Tibial artery (tissue), 4 donors: Measurements from ENCODE around the gene ABR.

Experiments used
- DNase-seq, 2 donors: peaks; one replicate each; pipeline ENCODE4 v3.0.0-alpha.2; 2019
- H3K27ac ChIP-seq, 2 donors: fragments of 200-600 bp; sonication (generic) in 1 of 2; 1 replicate in 1 of 2; 2 replicates in 1 of 2; pipeline ENCODE4 v1.5.1; 2018 to 2019; ENCODE audit warnings: mild to moderate bottlenecking in 1 of 2
- H3K27me3 ChIP-seq, 2 donors: fragments of 200-600 bp; sonication (generic) in 1 of 2; one replicate each; pipeline versions ENCODE4 v1.5.1 to v1.6.0; 2016 to 2019
- H3K36me3 ChIP-seq, 3 donors: fragments of 200-600 bp; sonication (generic) in 2 of 3; one replicate each; pipeline ENCODE4 v1.5.1; 2016 to 2019; ENCODE audit warnings: mild to moderate bottlenecking in 2 of 3
- H3K4me1 ChIP-seq, 4 donors: fragments of 200-600 bp; sonication (generic) in 2 of 4; 1 replicate in 3 of 4; 2 replicates in 1 of 4; pipeline ENCODE4 v1.5.1; 2016 to 2019
- H3K4me3 ChIP-seq, 2 donors: fragments of 200-600 bp; sonication (generic) in 1 of 2; 1 replicate in 1 of 2; 2 replicates in 1 of 2; pipeline ENCODE4 v1.5.1; 2018 to 2019; ENCODE audit warnings: mild to moderate bottlenecking in 2 of 2
- H3K9me3 ChIP-seq, 3 donors: fragments of 200-600 bp; sonication (generic) in 1 of 3; one replicate each; pipeline ENCODE4 v1.5.1; 2016 to 2019
- intact Hi-C: fragments of 100-400 bp; cut with DNase I; formaldehyde crosslinking; loops from one replicate; pipeline ENCODE4 v1.15.0; 2023; ENCODE audit warnings: low total_unique reads
- TF ChIP-seq, protein P1 (sequence below), 2 experiments: fragments of 200-600 bp in 1 of 2; fragments of 450-650 bp in 1 of 2; IDR thresholded peaks; one replicate each; pipeline ENCODE4 v1.5.1; 2017 to 2019; ENCODE audit warnings: antibody characterized with exemption in 2 of 2, mild to moderate bottlenecking in 1 of 2, moderate library complexity in 1 of 2

The ABR gene

DNA sequence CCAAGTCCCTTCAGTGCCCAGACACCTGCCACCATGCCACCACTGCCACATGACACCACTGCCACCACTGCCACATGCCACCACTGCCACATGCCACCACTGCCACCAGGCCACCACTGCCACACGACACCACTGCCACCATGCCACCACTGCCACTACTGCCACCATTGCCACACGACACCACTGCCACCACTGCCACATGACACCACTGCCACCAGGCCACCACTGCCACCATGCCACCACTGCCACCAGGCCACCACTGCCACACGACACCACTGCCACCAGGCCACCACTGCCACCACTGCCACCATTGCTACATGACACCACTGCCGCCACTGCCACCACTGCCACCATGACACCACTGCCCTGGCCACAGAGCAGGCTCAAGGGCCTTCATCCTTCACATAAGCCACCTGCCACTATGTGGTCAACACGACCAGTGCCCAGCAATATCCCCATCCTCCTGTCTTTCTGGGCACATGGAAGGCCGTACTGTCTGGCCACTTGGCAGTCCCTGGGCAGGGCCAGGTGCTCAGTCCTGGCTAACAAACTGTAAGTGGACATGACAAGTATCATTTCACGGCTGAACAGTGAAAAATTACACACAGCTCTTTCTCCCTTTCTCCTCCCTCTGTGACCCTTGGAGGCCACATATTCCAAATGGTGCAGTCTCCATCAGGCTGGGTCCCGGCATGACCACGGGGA is 33.1 kb downstream of the ABR start:
- intact Hi-C loops, result no loop called here

DNA sequence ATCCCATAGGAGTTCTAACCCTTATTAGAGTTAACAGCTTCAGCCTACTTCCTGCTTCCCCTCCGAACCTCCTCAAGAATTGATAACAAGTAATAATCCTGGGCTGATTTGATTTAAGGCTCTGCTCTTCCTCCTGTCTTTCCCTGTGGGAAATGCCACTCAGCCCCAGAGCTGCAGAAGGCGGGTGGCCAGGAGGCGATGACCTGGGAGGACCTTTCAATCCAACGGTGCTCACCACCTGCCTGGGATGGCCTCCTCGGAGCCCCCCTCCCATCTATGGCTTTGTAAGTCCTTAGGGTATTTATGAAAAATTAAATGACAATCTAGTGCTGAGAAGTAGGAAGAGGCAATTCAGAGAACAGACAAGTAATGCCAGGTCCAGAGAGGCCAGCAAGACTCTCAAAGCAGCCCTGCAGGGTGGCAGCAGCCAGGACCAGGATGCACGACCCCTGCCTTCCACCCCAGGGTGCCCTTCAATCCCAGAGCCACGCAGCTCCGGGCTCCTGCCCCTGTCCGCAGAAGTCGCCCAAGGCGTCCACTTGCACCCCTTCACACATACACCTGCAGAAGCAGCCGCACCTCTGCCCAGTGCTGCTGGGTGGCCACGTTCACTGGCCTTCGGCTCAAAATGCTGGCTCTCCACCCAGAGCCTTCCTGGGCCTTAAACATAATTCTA is 34.3 kb downstream of the ABR start:
- no peak for DNase-seq
- TF ChIP-seq, protein P1, sequence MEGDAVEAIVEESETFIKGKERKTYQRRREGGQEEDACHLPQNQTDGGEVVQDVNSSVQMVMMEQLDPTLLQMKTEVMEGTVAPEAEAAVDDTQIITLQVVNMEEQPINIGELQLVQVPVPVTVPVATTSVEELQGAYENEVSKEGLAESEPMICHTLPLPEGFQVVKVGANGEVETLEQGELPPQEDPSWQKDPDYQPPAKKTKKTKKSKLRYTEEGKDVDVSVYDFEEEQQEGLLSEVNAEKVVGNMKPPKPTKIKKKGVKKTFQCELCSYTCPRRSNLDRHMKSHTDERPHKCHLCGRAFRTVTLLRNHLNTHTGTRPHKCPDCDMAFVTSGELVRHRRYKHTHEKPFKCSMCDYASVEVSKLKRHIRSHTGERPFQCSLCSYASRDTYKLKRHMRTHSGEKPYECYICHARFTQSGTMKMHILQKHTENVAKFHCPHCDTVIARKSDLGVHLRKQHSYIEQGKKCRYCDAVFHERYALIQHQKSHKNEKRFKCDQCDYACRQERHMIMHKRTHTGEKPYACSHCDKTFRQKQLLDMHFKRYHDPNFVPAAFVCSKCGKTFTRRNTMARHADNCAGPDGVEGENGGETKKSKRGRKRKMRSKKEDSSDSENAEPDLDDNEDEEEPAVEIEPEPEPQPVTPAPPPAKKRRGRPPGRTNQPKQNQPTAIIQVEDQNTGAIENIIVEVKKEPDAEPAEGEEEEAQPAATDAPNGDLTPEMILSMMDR (IDR thresholded peaks at IDR 0.05), result no peak
- H3K36me3 ChIP-seq, result peaks cover 0 to 10% (median 0%) of the 10 kb centered on the region in 3 donors
- H3K4me3 ChIP-seq, result no peak overlapping the region
- no peaks in the 10 kb centered on the region for H3K27me3 ChIP-seq
- H3K9me3 ChIP-seq, result no peaks in the 10 kb centered on the region
- H3K27ac ChIP-seq, result no peak overlapping the region
- H3K4me1 ChIP-seq, result no peaks in the 10 kb centered on the region
- intact Hi-C loops, result no loop called here

More for the DNA sequence above, 33.1 kb downstream of the ABR start:
- DNase-seq, result no peak
- peaks cover 0 to 13% (median 0%) of the 10 kb centered on the region in 3 donors for H3K36me3 ChIP-seq
- H3K4me3 ChIP-seq, result no peak overlapping the region
- H3K9me3 ChIP-seq, result no peaks in the 10 kb centered on the region
- H3K4me1 ChIP-seq, result no peaks in the 10 kb centered on the region
- no peaks in the 10 kb centered on the region for H3K27me3 ChIP-seq
- no peak overlapping the region for H3K27ac ChIP-seq
- TF ChIP-seq, protein P1 (IDR thresholded peaks at IDR 0.05), result no peak

DNA sequence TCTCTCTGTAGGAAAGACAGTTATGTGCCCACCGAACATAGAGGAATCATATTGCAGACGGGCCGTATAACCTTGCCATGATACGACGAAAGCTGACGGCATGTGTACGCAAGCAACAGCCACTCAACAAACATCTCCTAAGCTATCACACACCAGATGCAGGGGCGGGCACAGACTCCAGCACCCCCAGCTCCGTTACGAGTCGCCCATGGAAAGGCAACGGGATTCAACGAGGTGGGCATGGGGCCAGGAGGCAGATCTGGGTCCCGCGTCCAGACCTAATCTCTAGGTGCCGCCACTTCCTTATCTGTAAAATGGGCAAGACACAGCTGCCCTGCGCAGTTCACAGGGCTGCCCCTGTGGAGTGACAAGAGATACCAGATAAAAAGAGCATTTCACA is 35.6 kb downstream of the ABR start:
- no peak for DNase-seq
- intact Hi-C loops, result no loop called here
- H3K36me3 ChIP-seq, result no peaks in the 10 kb centered on the region
- no peaks in the 10 kb centered on the region for H3K27me3 ChIP-seq
- peaks cover 0 to 6% (median 0%) of the 10 kb centered on the region in 4 donors for H3K4me1 ChIP-seq
- no peaks in the 10 kb centered on the region for H3K9me3 ChIP-seq
- no peak overlapping the region for H3K4me3 ChIP-seq
- TF ChIP-seq, protein P1 (IDR thresholded peaks at IDR 0.05), result no peak
- no peak overlapping the region for H3K27ac ChIP-seq

DNA sequence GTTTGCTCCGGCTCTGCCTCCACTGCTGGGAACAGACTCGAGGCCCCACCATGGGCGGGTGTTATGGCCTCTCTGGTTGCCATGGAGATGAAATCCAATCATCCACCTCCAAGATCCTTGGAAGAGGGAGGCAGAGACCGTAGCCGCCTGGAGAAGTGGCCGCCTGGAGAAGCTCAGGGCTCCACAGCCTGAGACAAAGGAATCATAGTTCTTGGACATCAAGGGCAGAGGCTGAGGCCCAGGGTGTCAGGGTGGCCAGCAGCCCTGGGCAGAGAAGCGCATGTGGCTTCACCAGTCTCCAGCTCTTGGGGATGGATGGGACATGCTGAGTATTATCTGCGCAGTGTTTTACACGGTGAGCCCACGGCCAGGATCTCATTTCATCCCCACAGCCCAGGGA is 36.2 kb downstream of the ABR start:
- no peak for DNase-seq
- TF ChIP-seq, protein P1 (IDR thresholded peaks at IDR 0.05), result no peak

DNA sequence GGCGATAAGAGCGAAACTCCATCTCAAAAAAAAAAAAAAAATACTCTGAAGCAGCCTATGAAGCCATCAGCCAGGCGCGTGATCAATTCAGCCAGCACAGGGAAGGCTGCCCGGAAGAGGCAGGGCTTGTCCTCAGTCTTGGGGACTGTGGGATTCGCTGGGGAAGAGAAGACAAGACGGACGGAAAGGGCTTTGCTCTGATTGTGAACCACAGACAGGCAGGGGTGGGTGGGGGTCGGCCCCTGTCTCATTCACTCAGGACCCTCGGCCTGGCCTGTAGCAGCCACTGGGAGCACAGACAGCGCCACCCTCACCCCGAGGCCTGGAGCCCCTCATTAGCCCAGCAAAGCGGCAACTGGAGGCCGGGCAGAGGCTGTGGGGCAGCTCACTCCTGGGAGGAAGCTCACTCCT is 37.2 kb downstream of the ABR start:
- peak in 1 of 2 donors; percentile 65 for DNase-seq
- intact Hi-C loops, result no loop called here

More for the DNA sequence above, 36.2 kb downstream of the ABR start:
- no peak overlapping the region for H3K4me3 ChIP-seq
- H3K9me3 ChIP-seq, result no peaks in the 10 kb centered on the region
- no peaks in the 10 kb centered on the region for H3K36me3 ChIP-seq
- H3K4me1 ChIP-seq, result peaks cover 0 to 12% (median 0%) of the 10 kb centered on the region in 4 donors
- H3K27me3 ChIP-seq, result no peaks in the 10 kb centered on the region
- intact Hi-C loops, result no loop called here
- no peak overlapping the region for H3K27ac ChIP-seq

More for the DNA sequence above, 37.2 kb downstream of the ABR start:
- no peak overlapping the region for H3K4me3 ChIP-seq
- TF ChIP-seq, protein P1 (IDR thresholded peaks at IDR 0.05), result no peak
- H3K9me3 ChIP-seq, result no peaks in the 10 kb centered on the region
- peaks cover 0 to 16% (median 0%) of the 10 kb centered on the region in 4 donors for H3K4me1 ChIP-seq
- H3K36me3 ChIP-seq, result no peaks in the 10 kb centered on the region
- H3K27ac ChIP-seq, result no peak overlapping the region
- H3K27me3 ChIP-seq, result no peaks in the 10 kb centered on the region
